Astrocyte (in vitro differentiated cells and primary cell): ENCODE results near the gene ATP9A.

ENCODE experiments used
- EZH2 ChIP-seq: IDR thresholded peaks from 2 replicates; pipeline ENCODE4 v1.6.1; 2012; ENCODE audit warnings: mild to moderate bottlenecking, low read length, inconsistent platforms; ENCODE audit not compliant: insufficient read depth
- TF ChIP-seq, protein P1 (sequence below): IDR thresholded peaks from 2 replicates; pipeline ENCODE4 v1.5.1; 2011; ENCODE audit warnings: low read depth, mild to moderate bottlenecking, inconsistent platforms, low read length, moderate library complexity; ENCODE audit not compliant: insufficient read depth

DNA sequence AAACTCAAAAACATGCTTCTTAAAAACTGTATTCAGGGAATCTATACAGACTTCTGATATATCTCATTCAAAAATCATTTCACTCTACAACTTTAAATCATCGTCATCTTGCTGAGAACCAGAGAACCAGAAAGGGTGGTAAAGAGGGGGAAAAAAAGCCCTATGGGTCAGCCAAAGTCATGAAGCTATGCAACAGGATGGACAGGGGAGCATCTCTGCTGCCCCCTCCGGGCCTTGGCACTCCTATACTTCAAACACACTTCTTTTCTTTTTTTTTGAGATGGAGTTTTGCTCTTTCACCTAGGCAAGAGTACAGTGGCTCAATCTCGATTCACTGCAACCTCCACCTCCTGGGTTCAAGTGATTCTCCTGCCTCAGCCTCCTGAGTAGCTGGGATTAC, 152.1 kb downstream of the ATP9A start:
- TF ChIP-seq, protein P1, sequence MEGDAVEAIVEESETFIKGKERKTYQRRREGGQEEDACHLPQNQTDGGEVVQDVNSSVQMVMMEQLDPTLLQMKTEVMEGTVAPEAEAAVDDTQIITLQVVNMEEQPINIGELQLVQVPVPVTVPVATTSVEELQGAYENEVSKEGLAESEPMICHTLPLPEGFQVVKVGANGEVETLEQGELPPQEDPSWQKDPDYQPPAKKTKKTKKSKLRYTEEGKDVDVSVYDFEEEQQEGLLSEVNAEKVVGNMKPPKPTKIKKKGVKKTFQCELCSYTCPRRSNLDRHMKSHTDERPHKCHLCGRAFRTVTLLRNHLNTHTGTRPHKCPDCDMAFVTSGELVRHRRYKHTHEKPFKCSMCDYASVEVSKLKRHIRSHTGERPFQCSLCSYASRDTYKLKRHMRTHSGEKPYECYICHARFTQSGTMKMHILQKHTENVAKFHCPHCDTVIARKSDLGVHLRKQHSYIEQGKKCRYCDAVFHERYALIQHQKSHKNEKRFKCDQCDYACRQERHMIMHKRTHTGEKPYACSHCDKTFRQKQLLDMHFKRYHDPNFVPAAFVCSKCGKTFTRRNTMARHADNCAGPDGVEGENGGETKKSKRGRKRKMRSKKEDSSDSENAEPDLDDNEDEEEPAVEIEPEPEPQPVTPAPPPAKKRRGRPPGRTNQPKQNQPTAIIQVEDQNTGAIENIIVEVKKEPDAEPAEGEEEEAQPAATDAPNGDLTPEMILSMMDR = no peak
- TF ChIP-seq EZH2 = no peak
